ENCODE measurements around the gene TAX1BP3.
A peak's percentile ranks its signal among the peaks of the same experiment; 100 is the strongest.

The TAX1BP3 gene

DNA sequence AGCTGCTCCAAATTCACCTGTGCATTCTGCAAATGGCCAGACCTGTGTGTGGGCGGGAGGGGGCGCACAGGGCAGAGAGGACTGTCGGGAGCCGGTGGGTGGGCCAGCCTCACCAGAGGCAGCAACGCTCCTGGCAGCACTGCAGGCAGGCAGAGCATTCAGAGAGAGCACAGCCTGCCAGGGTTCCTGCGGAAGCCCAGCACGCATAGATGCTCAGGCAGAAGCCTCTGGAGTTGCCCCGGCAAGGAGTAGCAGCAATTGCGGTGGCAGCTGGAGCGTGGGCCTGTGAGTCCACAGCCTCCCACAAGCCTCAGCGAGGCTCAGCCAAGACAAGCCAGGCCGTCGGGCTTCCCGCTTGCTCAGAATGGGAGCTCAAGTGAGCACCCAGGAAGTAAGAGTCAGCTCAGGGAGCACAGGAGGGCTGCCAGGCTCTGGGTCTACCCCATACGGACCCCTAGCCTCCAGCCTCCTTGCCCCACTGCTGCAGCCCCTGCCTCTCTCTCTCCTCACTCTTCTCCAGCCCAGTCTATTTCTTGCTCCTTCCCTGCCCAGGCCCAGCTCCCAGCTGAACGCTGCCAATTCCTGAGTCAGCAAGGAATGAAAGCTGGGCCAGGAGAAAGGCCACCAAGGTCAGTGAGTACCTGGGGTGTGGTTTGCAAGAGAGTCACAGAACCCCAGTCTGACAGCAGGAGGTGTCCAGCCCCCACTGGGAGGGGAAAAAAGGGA lies 9.9 kb upstream of the TAX1BP3 start:
- no peak overlapping the region for H3K4me2 ChIP-seq (ENCODE audit: low read length, poor library complexity, severe bottlenecking)
- no peak overlapping the region for H2BK15ac ChIP-seq (ENCODE audit: low read depth, poor library complexity, severe bottlenecking)
- H2AFZ ChIP-seq (ENCODE audit: low read depth, low read length) = no peak overlapping the region
- H2AK5ac ChIP-seq (ENCODE audit: low read length, severe bottlenecking) = no peak overlapping the region
- no peak overlapping the region for H3K9ac ChIP-seq (ENCODE audit: low read length)
- peaks cover 26 to 50% of the 10 kb centered on the region in 2 experiments for H3K27me3 ChIP-seq (ENCODE audit: control insufficient read depth in 1 of 2, insufficient read depth in 1 of 2, low read length in 2 of 2)
- no peak overlapping the region for H4K91ac ChIP-seq (ENCODE audit: low read length)
- H3K9me3 ChIP-seq (ENCODE audit: control insufficient read depth, low read length) = no peaks in the 10 kb centered on the region
- WGBS = 52% methylated on average over 15 of the region's 16 CpGs
- H3K14ac ChIP-seq (ENCODE audit: low read length in 2 of 2) = no peak overlapping the region
- H3K18ac ChIP-seq (ENCODE audit: low read depth in 1 of 2, low read length in 2 of 2) = no peak overlapping the region
- H2BK5ac ChIP-seq (ENCODE audit: low read depth, low read length, poor library complexity, severe bottlenecking) = no peak overlapping the region
- H3K27ac ChIP-seq (ENCODE audit: low read length, poor library complexity, severe bottlenecking) = no peak overlapping the region
- DNase-seq = no peak
- no peaks in the 10 kb centered on the region for H3K79me1 ChIP-seq (replicated peaks; ENCODE audit: low read length, poor library complexity, severe bottlenecking)
- no peak overlapping the region for H3K23ac ChIP-seq (ENCODE audit: low read length in 2 of 2)
- no peak overlapping the region for H3K4me3 ChIP-seq (ENCODE audit: insufficient read depth in 1 of 2, low read depth in 1 of 2, low read length in 2 of 2)
- no peak overlapping the region for H3K4ac ChIP-seq (ENCODE audit: low read depth in 1 of 2, low read length in 2 of 2)
- no peak overlapping the region for H2BK120ac ChIP-seq (ENCODE audit: low read depth, low read length)
- no peaks in the 10 kb centered on the region for H3K36me3 ChIP-seq (ENCODE audit: control insufficient read depth in 1 of 2, insufficient read depth in 2 of 2, low read depth in 1 of 2, low read length in 2 of 2)
- H2BK12ac ChIP-seq (ENCODE audit: low read length in 2 of 2) = no peak overlapping the region
- no peak overlapping the region for H4K8ac ChIP-seq (ENCODE audit: low read length)
- peaks cover 11% of the 10 kb centered on the region for H3K4me1 ChIP-seq (ENCODE audit: control insufficient read depth, insufficient read depth, low read depth, low read length)

DNA sequence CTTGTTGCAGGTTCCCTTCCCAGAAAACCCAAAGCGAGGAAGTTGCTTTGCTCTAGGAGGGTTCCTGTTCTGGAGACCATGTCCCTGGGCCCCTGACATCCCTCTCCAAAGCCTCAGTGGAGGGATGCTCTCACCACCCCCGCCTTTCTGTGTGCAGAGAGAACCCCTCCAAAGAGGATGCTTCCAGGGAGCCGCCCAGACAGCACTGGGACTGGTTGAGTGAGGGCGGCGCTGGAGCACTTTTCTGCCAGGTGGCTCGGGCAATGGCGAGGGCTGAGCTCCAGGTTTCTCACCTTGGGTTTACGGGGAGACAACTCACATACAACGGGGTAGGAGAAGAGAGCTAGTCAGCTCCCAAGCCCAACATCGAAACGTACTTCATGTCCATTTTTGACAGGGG lies 7.5 kb upstream of the TAX1BP3 start:
- H2BK15ac ChIP-seq (ENCODE audit: low read depth, poor library complexity, severe bottlenecking) = no peak overlapping the region
- H2AK5ac ChIP-seq (ENCODE audit: low read length, severe bottlenecking) = no peak overlapping the region
- H3K18ac ChIP-seq (ENCODE audit: low read depth in 1 of 2, low read length in 2 of 2) = no peak overlapping the region
- H3K23ac ChIP-seq (ENCODE audit: low read length in 2 of 2) = no peak overlapping the region
- H4K91ac ChIP-seq (ENCODE audit: low read length) = no peak overlapping the region
- 93% methylated on average over 11 of the region's 11 CpGs for WGBS
- no peak overlapping the region for H3K27ac ChIP-seq (ENCODE audit: low read length, poor library complexity, severe bottlenecking)
- H2BK5ac ChIP-seq (ENCODE audit: low read depth, low read length, poor library complexity, severe bottlenecking) = no peak overlapping the region
- no peak overlapping the region for H2BK120ac ChIP-seq (ENCODE audit: low read depth, low read length)
- H3K4ac ChIP-seq (ENCODE audit: low read depth in 1 of 2, low read length in 2 of 2) = no peak overlapping the region
- no peak overlapping the region for H3K9ac ChIP-seq (ENCODE audit: low read length)
- H4K8ac ChIP-seq (ENCODE audit: low read length) = no peak overlapping the region
- H3K36me3 ChIP-seq (ENCODE audit: control insufficient read depth in 1 of 2, insufficient read depth in 2 of 2, low read depth in 1 of 2, low read length in 2 of 2) = no peaks in the 10 kb centered on the region
- H2AFZ ChIP-seq (ENCODE audit: low read depth, low read length) = no peak overlapping the region
- H3K79me1 ChIP-seq (replicated peaks; ENCODE audit: low read length, poor library complexity, severe bottlenecking) = peaks cover 6% of the 10 kb centered on the region
- no peak overlapping the region for H3K4me3 ChIP-seq (ENCODE audit: insufficient read depth in 1 of 2, low read depth in 1 of 2, low read length in 2 of 2)
- H3K9me3 ChIP-seq (ENCODE audit: control insufficient read depth, low read length) = no peaks in the 10 kb centered on the region
- peaks cover 11% of the 10 kb centered on the region for H3K4me1 ChIP-seq (ENCODE audit: control insufficient read depth, insufficient read depth, low read depth, low read length)
- no peak for DNase-seq
- no peak overlapping the region for H3K14ac ChIP-seq (ENCODE audit: low read length in 2 of 2)
- H3K4me2 ChIP-seq (ENCODE audit: low read length, poor library complexity, severe bottlenecking) = no peak overlapping the region
- H2BK12ac ChIP-seq (ENCODE audit: low read length in 2 of 2) = no peak overlapping the region
- peaks cover 16 to 33% of the 10 kb centered on the region in 2 experiments for H3K27me3 ChIP-seq (ENCODE audit: control insufficient read depth in 1 of 2, insufficient read depth in 1 of 2, low read length in 2 of 2)

DNA sequence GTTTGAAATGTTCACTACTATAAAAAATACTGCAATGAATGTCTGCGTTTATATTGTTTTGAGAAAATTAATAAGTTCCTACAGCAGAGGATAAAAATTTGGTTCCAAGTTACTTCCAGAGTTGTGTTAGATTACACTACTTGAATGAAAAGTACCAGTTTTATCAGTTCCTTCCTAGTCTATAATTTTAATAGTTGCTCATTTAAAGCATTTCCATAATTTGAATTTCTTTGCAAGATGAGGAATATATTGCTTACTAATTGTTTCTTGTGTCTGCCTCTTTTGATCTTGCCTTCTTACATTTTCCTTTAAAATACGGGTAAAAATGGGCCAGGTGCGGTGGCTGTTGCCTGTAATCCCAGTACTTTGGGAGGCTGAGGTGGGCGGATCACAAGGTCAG lies 4.2 kb upstream of the TAX1BP3 start:
- Histone ChIP-seq H2BK12ac (ENCODE audit: low read length in 2 of 2) (no peak overlapping the region), H2AK5ac (ENCODE audit: low read length, severe bottlenecking) (no peak overlapping the region), H3K27ac (ENCODE audit: low read length, poor library complexity, severe bottlenecking) (no peak overlapping the region), H3K9me3 (ENCODE audit: control insufficient read depth, low read length) (no peaks in the 10 kb centered on the region), H3K36me3 (ENCODE audit: control insufficient read depth in 1 of 2, insufficient read depth in 2 of 2, low read depth in 1 of 2, low read length in 2 of 2) (peaks cover 0 to 3% of the 10 kb centered on the region in 2 experiments), H2BK5ac (ENCODE audit: low read depth, low read length, poor library complexity, severe bottlenecking) (no peak overlapping the region), H3K4me3 (ENCODE audit: insufficient read depth in 1 of 2, low read depth in 1 of 2, low read length in 2 of 2) (no peak overlapping the region), H3K4me1 (ENCODE audit: control insufficient read depth, insufficient read depth, low read depth, low read length) (peaks cover 5% of the 10 kb centered on the region), H2BK120ac (ENCODE audit: low read depth, low read length) (no peak overlapping the region), H3K9ac (ENCODE audit: low read length) (no peak overlapping the region), H3K79me1 (replicated peaks; ENCODE audit: low read length, poor library complexity, severe bottlenecking) (peaks cover 6% of the 10 kb centered on the region), H3K18ac (ENCODE audit: low read depth in 1 of 2, low read length in 2 of 2) (no peak overlapping the region), H3K23ac (ENCODE audit: low read length in 2 of 2) (no peak overlapping the region), H3K4me2 (ENCODE audit: low read length, poor library complexity, severe bottlenecking) (no peak overlapping the region), H4K91ac (ENCODE audit: low read length) (no peak overlapping the region), H4K8ac (ENCODE audit: low read length) (no peak overlapping the region), H3K14ac (ENCODE audit: low read length in 2 of 2) (no peak overlapping the region), H2BK15ac (ENCODE audit: low read depth, poor library complexity, severe bottlenecking) (no peak overlapping the region), H3K4ac (ENCODE audit: low read depth in 1 of 2, low read length in 2 of 2) (no peak overlapping the region), H3K27me3 (ENCODE audit: control insufficient read depth in 1 of 2, insufficient read depth in 1 of 2, low read length in 2 of 2) (peaks cover 12 to 18% of the 10 kb centered on the region in 2 experiments), H2AFZ (ENCODE audit: low read depth, low read length) (no peak overlapping the region)
- WGBS = 98% methylated on average over 3 of the region's 4 CpGs
- no peak for DNase-seq

DNA sequence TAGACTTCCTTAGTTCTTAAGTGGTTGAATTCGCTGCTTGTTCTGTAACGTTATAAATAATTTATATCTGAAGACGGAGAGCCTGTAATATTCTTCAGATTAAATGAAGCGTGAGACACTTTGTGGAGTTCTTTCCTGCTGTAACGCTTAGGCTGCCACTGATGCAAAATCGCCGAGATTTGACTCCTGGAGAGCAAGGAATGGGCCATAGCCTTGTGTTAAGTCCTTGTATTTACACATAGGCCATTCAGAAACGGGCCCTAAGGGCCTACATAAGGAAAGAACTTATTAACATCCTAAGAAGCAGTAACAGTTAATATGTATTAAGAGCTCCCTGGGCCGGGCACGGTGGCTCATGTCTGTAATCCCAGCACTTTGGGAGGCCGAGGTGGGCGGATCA lies 1.2 kb upstream of the TAX1BP3 start:
- no peak overlapping the region for H3K4ac ChIP-seq (ENCODE audit: low read depth in 1 of 2, low read length in 2 of 2)
- peaks cover 9% of the 10 kb centered on the region for H3K79me1 ChIP-seq (replicated peaks; ENCODE audit: low read length, poor library complexity, severe bottlenecking)
- no peak overlapping the region for H3K14ac ChIP-seq (ENCODE audit: low read length in 2 of 2)
- no peak overlapping the region for H3K23ac ChIP-seq (ENCODE audit: low read length in 2 of 2)
- H2BK5ac ChIP-seq (ENCODE audit: low read depth, low read length, poor library complexity, severe bottlenecking) = no peak overlapping the region
- no peak overlapping the region for H2AFZ ChIP-seq (ENCODE audit: low read depth, low read length)
- no peak overlapping the region for H3K18ac ChIP-seq (ENCODE audit: low read depth in 1 of 2, low read length in 2 of 2)
- no peak overlapping the region for H4K8ac ChIP-seq (ENCODE audit: low read length)
- no peaks in the 10 kb centered on the region for H3K9me3 ChIP-seq (ENCODE audit: control insufficient read depth, low read length)
- H3K4me1 ChIP-seq (ENCODE audit: control insufficient read depth, insufficient read depth, low read depth, low read length) = peaks cover 23% of the 10 kb centered on the region
- no peak overlapping the region for H2AK5ac ChIP-seq (ENCODE audit: low read length, severe bottlenecking)
- DNase-seq = no peak
- no peak overlapping the region for H4K91ac ChIP-seq (ENCODE audit: low read length)
- 66% methylated on average over 12 of the region's 12 CpGs for WGBS
- no peak overlapping the region for H2BK12ac ChIP-seq (ENCODE audit: low read length in 2 of 2)
- no peak overlapping the region for H2BK15ac ChIP-seq (ENCODE audit: low read depth, poor library complexity, severe bottlenecking)
- H3K9ac ChIP-seq (ENCODE audit: low read length) = peak overlapping the region; percentile 99
- peak overlapping the region; percentile 96 for H3K4me2 ChIP-seq (ENCODE audit: low read length, poor library complexity, severe bottlenecking)
- H2BK120ac ChIP-seq (ENCODE audit: low read depth, low read length) = no peak overlapping the region
- H3K36me3 ChIP-seq (ENCODE audit: control insufficient read depth in 1 of 2, insufficient read depth in 2 of 2, low read depth in 1 of 2, low read length in 2 of 2) = peaks cover 18 to 20% of the 10 kb centered on the region in 2 experiments
- peaks cover 0 to 2% of the 10 kb centered on the region in 2 experiments for H3K27me3 ChIP-seq (ENCODE audit: control insufficient read depth in 1 of 2, insufficient read depth in 1 of 2, low read length in 2 of 2)
- peak overlapping the region in 1 of 2 experiments; percentile 97 for H3K4me3 ChIP-seq (ENCODE audit: insufficient read depth in 1 of 2, low read depth in 1 of 2, low read length in 2 of 2)
- H3K27ac ChIP-seq (ENCODE audit: low read length, poor library complexity, severe bottlenecking) = no peak overlapping the region

Measured in mesenchymal stem cell (in vitro differentiated cells and primary cell).